Gastroesophageal sphincter (tissue), 4 donors: ENCODE measurements around the gene ULK3. TPM values are rescaled to one million over a fixed set of nuclear protein-coding genes. Genes with fewer than 3 reads are reported as not detected.

ENCODE experiments used
- ATAC-seq: fragments of 150-250 bp; one replicate; pipeline ENCODE4 v1.9.1; 2016; ENCODE audit warnings: mild to moderate bottlenecking, moderate library complexity
- H3K27ac ChIP-seq, 4 donors: fragments of 200-600 bp; sonication (generic) in 3 of 4; 1 replicate in 3 of 4; 2 replicates in 1 of 4; pipeline ENCODE4 v1.5.1; 2016 to 2019
- H3K27me3 ChIP-seq: fragments of 200-600 bp; sonication (generic); one replicate; pipeline ENCODE4 v1.5.1; 2019
- H3K36me3 ChIP-seq, 2 donors: fragments of 200-600 bp; sonication (generic); one replicate each; pipeline ENCODE4 v1.5.1; 2019; ENCODE audit warnings: control low read depth in 1 of 2
- H3K4me1 ChIP-seq, 3 donors: fragments of 200-600 bp; sonication (generic); 1 replicate in 2 of 3; 2 replicates in 1 of 3; pipeline ENCODE4 v1.5.1; 2016 to 2019; ENCODE audit warnings: control low read depth in 2 of 3
- H3K4me3 ChIP-seq, 2 donors: fragments of 200-600 bp; sonication (generic); one replicate each; pipeline ENCODE4 v1.5.1; 2019; ENCODE audit warnings: mild to moderate bottlenecking in 1 of 2, moderate library complexity in 1 of 2
- H3K9me3 ChIP-seq, 3 donors: fragments of 200-600 bp; sonication (generic); one replicate each; pipeline ENCODE4 v1.5.1; 2017 to 2019; ENCODE audit warnings: control low read depth in 2 of 3
- CTCF ChIP-seq, 4 experiments: fragments of 200-600 bp in 2 of 4; fragments of 450-650 bp in 2 of 4; sonication (generic) in 1 of 4; IDR thresholded peaks; one replicate each; pipeline ENCODE4 v1.5.1; 2017 to 2019; ENCODE audit warnings: antibody characterized with exemption in 4 of 4, mild to moderate bottlenecking in 2 of 4, moderate library complexity in 2 of 4
- EP300 ChIP-seq: sonication (generic); formaldehyde crosslinking; IDR thresholded peaks from one replicate; pipeline ENCODE4 v1.6.1; 2017; ENCODE audit warnings: antibody characterized with exemption, mild to moderate bottlenecking
- POLR2A ChIP-seq, 2 donors: fragments of 450-650 bp; IDR thresholded peaks; one replicate each; pipeline ENCODE4 v1.6.1; 2017; ENCODE audit warnings: antibody characterized with exemption in 2 of 2, mild to moderate bottlenecking in 2 of 2, moderate library complexity in 1 of 2
- POLR2AphosphoS5 ChIP-seq: sonication (generic); formaldehyde crosslinking; IDR thresholded peaks from one replicate; pipeline ENCODE4 v1.6.1; 2017; ENCODE audit warnings: antibody characterized with exemption
- WGBS, 2 donors: methylation state at CpG; one replicate each; pipeline ENCODE4 v1.1.5; 2018; ENCODE audit warnings: low coverage in 1 of 2; 5-methylcytosine and 5-hydroxymethylcytosine counted together
- total RNA-seq, 4 donors: library from RNA; depleted of rRNA; stranded (reverse); fragments of >200 nt; gene quantifications; one replicate each; pipeline ENCODE4 v1.1.0, GENCODE V29; 2016

Gene ULK3
- total RNA-seq, 4 donors from 2014 or later = 26.4 to 51.8 (median 32.7) TPM

- WGBS, 2 donors = 76 to 80% methylated on average over 1 to 5 of the region's 18 CpGs
- no peak overlapping the region for H3K27ac ChIP-seq
- H3K36me3 ChIP-seq = peaks cover 0 to 64% of the 10 kb centered on the region in 2 donors
Observed at GRCh38 chr15:74801311-74801997, 41.5 kb downstream of the ULK3 start.

GRCh38 chr15:74800559-74801094, 42.3 kb downstream of the ULK3 start:
- Histone ChIP-seq H3K4me3 (no peak overlapping the region), H3K27me3 (no peaks in the 10 kb centered on the region), H3K9me3 (no peaks in the 10 kb centered on the region), H3K4me1 (peaks cover 0 to 17% (median 7%) of the 10 kb centered on the region in 3 donors), H3K27ac (no peak overlapping the region), H3K36me3 (peaks cover 0 to 64% of the 10 kb centered on the region in 2 donors)
- WGBS, 2 donors = 53% methylated on average over 3 of the region's 20 CpGs; no CpG with 5 or more reads in 1 of the 2 donors
- TF ChIP-seq POLR2AphosphoS5 (no peak), POLR2A (IDR thresholded peaks at IDR 0.05) (no peak), EP300 (no peak), CTCF (IDR thresholded peaks at IDR 0.05) (no peak)
- no peak for ATAC-seq

More at GRCh38 chr15:74801311-74801997, 41.5 kb downstream of the ULK3 start:
- no peaks in the 10 kb centered on the region for H3K27me3 ChIP-seq
- H3K4me3 ChIP-seq = no peak overlapping the region
- ATAC-seq = no peak
- TF ChIP-seq POLR2AphosphoS5 (no peak), POLR2A (IDR thresholded peaks at IDR 0.05) (no peak), EP300 (no peak), CTCF (IDR thresholded peaks at IDR 0.05) (no peak)
- peaks cover 0 to 17% (median 7%) of the 10 kb centered on the region in 3 donors for H3K4me1 ChIP-seq
- H3K9me3 ChIP-seq = no peaks in the 10 kb centered on the region

- Histone ChIP-seq H3K4me1 (peaks cover 0 to 18% (median 7%) of the 10 kb centered on the region in 3 donors), H3K9me3 (no peaks in the 10 kb centered on the region), H3K4me3 (no peak overlapping the region), H3K27me3 (no peaks in the 10 kb centered on the region), H3K36me3 (peaks cover 0 to 65% of the 10 kb centered on the region in 2 donors), H3K27ac (peak overlapping the region in 2 of 4 donors; percentile 27 to 37)
- peak; percentile 86 for ATAC-seq
- TF ChIP-seq CTCF (IDR thresholded peaks at IDR 0.05) (peak in 3 of 4 experiments; percentile 92 to 97 (median 95)), POLR2A (IDR thresholded peaks at IDR 0.05) (no peak)
- 40 to 67% methylated on average over 1 to 3 of the region's 18 CpGs for WGBS, 2 donors
Observed at GRCh38 chr15:74799856-74800558, 42.9 kb downstream of the ULK3 start.

- TF ChIP-seq EP300 (no peak), CTCF (IDR thresholded peaks at IDR 0.05) (no peak), POLR2AphosphoS5 (no peak), POLR2A (IDR thresholded peaks at IDR 0.05) (no peak)
- peaks cover 0 to 69% of the 10 kb centered on the region in 2 donors for H3K36me3 ChIP-seq
- H3K9me3 ChIP-seq = no peaks in the 10 kb centered on the region
- H3K4me3 ChIP-seq = no peak overlapping the region
- H3K27ac ChIP-seq = peak overlapping the region in 1 of 4 donors; percentile 27
- ATAC-seq = no peak
- no peaks in the 10 kb centered on the region for H3K27me3 ChIP-seq
- 100% methylated on average over 1 of the region's 16 CpGs; no CpG with 5 or more reads in 1 of the 2 donors for WGBS, 2 donors
- H3K4me1 ChIP-seq = peaks cover 0 to 25% (median 7%) of the 10 kb centered on the region in 3 donors
Observed at GRCh38 chr15:74799255-74799855, 43.6 kb downstream of the ULK3 start.
